ENCODE measurements around the gene SAA1.
A peak's percentile ranks its signal among the peaks of the same experiment; 100 is the strongest.
"Not testable (repeated sequence)": the region's sequence is repeated elsewhere in the genome, so short reads cannot be mapped to it uniquely, and the experiment has no call there.

The SAA1 gene

GRCh38 chr11:18265949-18266348 lies at the start of gene SAA1:
Gene SAA1, plus strand, starts transcription at chr11:18266264. Its CDS starts 624 bp downstream, at chr11:18266888.
- no peak for DNase-seq

GRCh38 chr11:18221274-18221876 lies 44.7 kb upstream of the SAA1 start:
- no peak for DNase-seq

GRCh38 chr11:18222814-18223421 lies 43.1 kb upstream of the SAA1 start:
- no peak for DNase-seq

GRCh38 chr11:18223591-18224387 lies 42.3 kb upstream of the SAA1 start:
- no peak for DNase-seq

GRCh38 chr11:18225913-18226312 lies 40.2 kb upstream of the SAA1 start:
- no peak for DNase-seq

- no peak for DNase-seq
Measured at GRCh38 chr11:18229501-18229900, 36.6 kb upstream of the SAA1 start.

- DNase-seq: no peak
Measured at GRCh38 chr11:18230859-18231258, 35.2 kb upstream of the SAA1 start.

GRCh38 chr11:18233912-18234311 lies 32.2 kb upstream of the SAA1 start:
- no peak for DNase-seq

- DNase-seq: no peak
Measured at GRCh38 chr11:18235394-18236334, 30.4 kb upstream of the SAA1 start.

GRCh38 chr11:18236664-18237356 lies 29.3 kb upstream of the SAA1 start, which contains the start of gene SAA4:
Gene SAA4, minus strand, starts transcription at chr11:18236802. Its CDS starts 876 bp downstream, at chr11:18235926.
- no peak for DNase-seq

- DNase-seq: no peak
Measured at GRCh38 chr11:18239655-18240054, 26.4 kb upstream of the SAA1 start.

GRCh38 chr11:18243783-18244362 lies 22.2 kb upstream of the SAA1 start:
- peak; percentile 70 for DNase-seq

GRCh38 chr11:18245396-18245795 lies 20.7 kb upstream of the SAA1 start:
- DNase-seq: no peak

- not testable (repeated sequence) for DNase-seq
Measured at GRCh38 chr11:18246379-18247190, 19.5 kb upstream of the SAA1 start.

GRCh38 chr11:18247191-18247581 lies 18.9 kb upstream of the SAA1 start:
- DNase-seq: not testable (repeated sequence)

GRCh38 chr11:18248561-18248960 lies 17.5 kb upstream of the SAA1 start, which contains the start of gene SAA2:
Gene SAA2, minus strand, starts transcription at chr11:18248668. Its CDS starts 657 bp downstream, at chr11:18248011.
- DNase-seq: no peak

- no peak for DNase-seq
Measured at GRCh38 chr11:18253233-18253632, 12.8 kb upstream of the SAA1 start.

- no peak for DNase-seq
Measured at GRCh38 chr11:18253778-18254338, 12.2 kb upstream of the SAA1 start.

GRCh38 chr11:18254781-18255361 lies 11.2 kb upstream of the SAA1 start:
- DNase-seq: no peak

- DNase-seq: no peak
Measured at GRCh38 chr11:18259259-18259658, 6.8 kb upstream of the SAA1 start.

Measured in activated CD8-positive, alpha-beta memory T cell treated with anti-CD3 and anti-CD28 coated beads for 24 hours (primary cell).